Testis (tissue), 3 donors: ENCODE measurements around the gene NDUFAF5. TPM values are rescaled to one million over a fixed set of nuclear protein-coding genes. Genes with fewer than 3 reads are reported as not detected.

Experiments
- DNase-seq: peaks from one replicate; pipeline ENCODE4 v3.0.0-alpha.2; 2019
- H3K27ac ChIP-seq, 2 donors: fragments of 200-600 bp; sonication (generic); one replicate each; pipeline ENCODE4 v1.5.1; 2019
- H3K27me3 ChIP-seq: fragments of 200-600 bp; sonication (generic); one replicate; pipeline ENCODE4 v1.5.1; 2019
- H3K36me3 ChIP-seq: fragments of 200-600 bp; sonication (generic); one replicate; pipeline ENCODE4 v1.5.1; 2017; ENCODE audit warnings: low read depth; ENCODE audit errors: missing control alignments
- H3K4me1 ChIP-seq: fragments of 200-600 bp; sonication (generic); one replicate; pipeline ENCODE4 v1.5.1; 2019
- H3K4me3 ChIP-seq, 2 donors: fragments of 200-600 bp; sonication (generic); one replicate each; pipeline ENCODE4 v1.5.1; 2017 to 2019
- H3K9me3 ChIP-seq: fragments of 200-600 bp; sonication (generic); one replicate; pipeline ENCODE4 v1.5.1; 2017
- POLR2A ChIP-seq: fragments of 450-650 bp; IDR thresholded peaks from one replicate; pipeline ENCODE4 v1.6.1; 2017; ENCODE audit warnings: antibody characterized with exemption, mild to moderate bottlenecking, moderate library complexity
- WGBS, 2 donors: methylation state at CpG; one replicate each; pipeline ENCODE4 v1.1.5; 2018; 5-methylcytosine and 5-hydroxymethylcytosine counted together
- intact Hi-C: fragments of 100-400 bp; cut with DNase I; formaldehyde crosslinking; loops from one replicate; pipeline ENCODE4 v1.15.1; 2023; ENCODE audit warnings: low total_unique reads
- polyA plus RNA-seq: library from polyadenylated mRNA; stranded (reverse); fragments of 350-450 nt; fragmentation: Illumina TruSeq; extraction: RNeasy Lipid Tissue Mini Kit (QIAGEN cat#74804); gene quantifications from one replicate; pipeline ENCODE4 v1.2.3, GENCODE V29; 2014; ENCODE audit warnings: low read depth, low replicate concordance; ENCODE audit not compliant: insufficient read depth
- total RNA-seq, 2 donors: library from RNA; depleted of rRNA; stranded (reverse); fragments of >200 nt; gene quantifications; one replicate each; pipeline ENCODE4 v1.2.3, GENCODE V29; 2016
- TF ChIP-seq, protein P1 (sequence below), 3 experiments: fragments of 450-650 bp in 2 of 3; fragments of 200-600 bp in 1 of 3; sonication (generic) in 1 of 3; IDR thresholded peaks; one replicate each; pipeline ENCODE4 v1.5.1; 2016 to 2019; ENCODE audit warnings: antibody characterized with exemption in 3 of 3, mild to moderate bottlenecking in 2 of 3, moderate library complexity in 1 of 3

NDUFAF5 gene
- total and polyA plus RNA-seq, 3 donors from 2014 or later: 32.9 to 50.5 (median 36.4) TPM

DNA sequence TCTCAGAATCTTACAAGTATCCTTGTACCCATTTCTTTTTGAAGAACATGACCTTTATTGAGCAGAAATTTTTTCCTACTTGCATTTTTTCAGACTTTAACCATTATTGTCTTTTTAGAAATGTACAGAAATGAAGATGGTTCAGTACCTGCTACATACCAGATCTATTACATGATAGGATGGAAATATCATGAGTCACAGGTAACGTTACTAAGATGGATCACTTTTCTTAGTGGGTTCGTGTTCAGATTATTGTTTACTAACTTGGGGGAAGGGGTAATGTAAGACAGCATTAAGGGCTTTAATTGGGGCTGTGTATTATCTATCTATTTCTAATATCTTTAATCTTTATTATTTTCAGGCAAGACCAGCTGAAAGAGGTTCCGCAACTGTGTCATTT lies 31.9 kb downstream of the NDUFAF5 start:
- Histone ChIP-seq H3K36me3 (no peaks in the 10 kb centered on the region), H3K9me3 (no peaks in the 10 kb centered on the region), H3K27me3 (no peaks in the 10 kb centered on the region), H3K27ac (no peak overlapping the region), H3K4me1 (no peaks in the 10 kb centered on the region), H3K4me3 (no peak overlapping the region)
- intact Hi-C loops: no loop called here
- TF ChIP-seq POLR2A: no peak
- TF ChIP-seq, protein P1, sequence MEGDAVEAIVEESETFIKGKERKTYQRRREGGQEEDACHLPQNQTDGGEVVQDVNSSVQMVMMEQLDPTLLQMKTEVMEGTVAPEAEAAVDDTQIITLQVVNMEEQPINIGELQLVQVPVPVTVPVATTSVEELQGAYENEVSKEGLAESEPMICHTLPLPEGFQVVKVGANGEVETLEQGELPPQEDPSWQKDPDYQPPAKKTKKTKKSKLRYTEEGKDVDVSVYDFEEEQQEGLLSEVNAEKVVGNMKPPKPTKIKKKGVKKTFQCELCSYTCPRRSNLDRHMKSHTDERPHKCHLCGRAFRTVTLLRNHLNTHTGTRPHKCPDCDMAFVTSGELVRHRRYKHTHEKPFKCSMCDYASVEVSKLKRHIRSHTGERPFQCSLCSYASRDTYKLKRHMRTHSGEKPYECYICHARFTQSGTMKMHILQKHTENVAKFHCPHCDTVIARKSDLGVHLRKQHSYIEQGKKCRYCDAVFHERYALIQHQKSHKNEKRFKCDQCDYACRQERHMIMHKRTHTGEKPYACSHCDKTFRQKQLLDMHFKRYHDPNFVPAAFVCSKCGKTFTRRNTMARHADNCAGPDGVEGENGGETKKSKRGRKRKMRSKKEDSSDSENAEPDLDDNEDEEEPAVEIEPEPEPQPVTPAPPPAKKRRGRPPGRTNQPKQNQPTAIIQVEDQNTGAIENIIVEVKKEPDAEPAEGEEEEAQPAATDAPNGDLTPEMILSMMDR (IDR thresholded peaks at IDR 0.05): no peak
- WGBS, 2 donors: 84% methylated on average over 3 of the region's 3 CpGs
- no peak for DNase-seq

DNA sequence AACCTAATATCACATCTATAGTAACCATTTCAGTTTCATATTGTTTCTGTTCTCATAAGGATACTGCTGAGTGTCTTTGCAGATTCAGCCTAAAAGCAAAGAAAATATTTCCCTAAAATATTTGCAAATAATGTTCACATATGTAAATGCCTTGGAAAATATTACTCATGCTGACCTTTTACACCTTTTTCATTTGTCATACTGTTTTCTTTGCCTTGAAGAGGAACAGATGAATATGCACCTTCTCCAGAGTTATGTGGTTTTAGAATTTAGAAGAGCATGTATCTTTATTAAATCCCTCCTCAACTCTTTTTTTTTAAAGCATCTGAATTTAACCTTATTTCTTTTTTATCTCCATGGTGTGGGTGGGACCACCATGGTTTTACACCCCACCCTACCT lies 32.5 kb downstream of the NDUFAF5 start:
- Histone ChIP-seq H3K9me3 (no peaks in the 10 kb centered on the region), H3K27ac (peak overlapping the region in 1 of 2 donors; percentile 47), H3K27me3 (no peaks in the 10 kb centered on the region), H3K4me1 (no peaks in the 10 kb centered on the region), H3K4me3 (no peak overlapping the region), H3K36me3 (no peaks in the 10 kb centered on the region)
- intact Hi-C loops: no loop called here
- TF ChIP-seq, protein P1 (IDR thresholded peaks at IDR 0.05): no peak
- TF ChIP-seq POLR2A: no peak
- DNase-seq: no peak

DNA sequence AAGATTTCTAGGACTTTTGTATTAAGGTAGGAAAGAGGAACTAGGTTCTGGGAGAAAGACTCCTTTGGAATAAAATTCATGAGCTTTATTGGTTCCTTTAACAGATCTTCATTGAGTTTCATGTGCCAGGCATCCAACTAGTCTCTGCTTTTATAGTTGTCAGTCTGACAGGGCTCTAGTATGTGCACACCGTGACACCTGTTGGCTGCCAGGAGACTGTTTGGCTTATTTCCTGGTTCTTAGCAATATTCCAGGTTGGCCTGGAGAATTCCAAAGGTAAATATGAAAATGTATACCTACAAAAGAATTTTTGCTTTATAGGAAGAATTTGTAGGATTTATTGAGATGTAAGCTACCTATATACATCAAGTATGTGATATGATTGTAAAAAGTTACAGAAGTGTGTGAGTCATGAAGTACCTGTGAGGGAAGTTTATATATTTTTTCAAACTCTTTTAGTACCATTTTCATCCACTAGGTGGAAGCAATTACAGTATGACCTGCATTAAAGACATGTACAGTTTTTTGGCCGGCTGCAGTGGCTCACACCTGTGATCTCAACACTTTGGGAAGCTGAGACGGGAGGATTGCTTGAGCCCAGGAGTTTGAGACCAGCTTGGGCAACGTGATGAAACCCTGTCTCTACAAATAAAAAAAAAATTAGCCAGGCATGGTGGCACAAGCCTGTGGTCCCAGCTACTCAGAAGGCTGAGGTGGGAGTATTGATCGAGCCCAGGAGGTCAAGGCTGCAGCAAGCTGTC lies 35.2 kb downstream of the NDUFAF5 start:
- intact Hi-C loops: loop anchor here (5.0 kb wide), 1 partner anchor 232 kb away; no protein-coding TSS in a partner anchor
- no peak for TF ChIP-seq POLR2A
- TF ChIP-seq, protein P1 (IDR thresholded peaks at IDR 0.05): peak; percentile 44 to 83 (median 67)
- no peaks in the 10 kb centered on the region for H3K27me3 ChIP-seq
- DNase-seq: peak; percentile 40
- H3K4me3 ChIP-seq: no peak overlapping the region
- H3K9me3 ChIP-seq: no peaks in the 10 kb centered on the region
- H3K4me1 ChIP-seq: no peaks in the 10 kb centered on the region
- WGBS, 2 donors: 36 to 52% methylated on average over 5 of the region's 5 CpGs
- no peak overlapping the region for H3K27ac ChIP-seq
- no peaks in the 10 kb centered on the region for H3K36me3 ChIP-seq

DNA sequence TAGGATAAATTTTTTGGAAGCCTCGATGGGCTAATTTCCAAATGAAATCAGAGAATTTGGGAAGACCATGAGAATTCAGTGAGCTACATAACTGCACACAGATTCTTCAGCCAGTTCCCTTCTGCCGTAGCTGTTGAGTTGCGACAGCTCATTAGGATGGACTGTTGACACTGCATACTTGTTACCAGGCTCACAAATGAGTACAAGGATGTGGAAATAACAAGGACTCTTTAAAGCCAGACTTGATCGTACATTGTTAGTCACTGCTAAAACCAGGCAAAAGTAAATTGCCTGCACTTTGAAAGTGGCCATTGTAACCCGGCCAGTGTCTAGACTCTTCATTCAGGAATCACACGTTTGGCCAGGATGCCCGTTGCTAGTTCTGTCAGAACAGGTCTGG lies 37.0 kb downstream of the NDUFAF5 start:
- Histone ChIP-seq H3K27ac (no peak overlapping the region), H3K4me3 (no peak overlapping the region), H3K9me3 (no peaks in the 10 kb centered on the region), H3K27me3 (no peaks in the 10 kb centered on the region), H3K4me1 (no peaks in the 10 kb centered on the region), H3K36me3 (no peaks in the 10 kb centered on the region)
- WGBS, 2 donors: 79 to 91% methylated on average over 7 of the region's 7 CpGs
- DNase-seq: no peak
- intact Hi-C loops: loop anchor here (5.0 kb wide), 1 partner anchor 230 kb away; no protein-coding TSS in a partner anchor
- no peak for TF ChIP-seq POLR2A
- TF ChIP-seq, protein P1 (IDR thresholded peaks at IDR 0.05): no peak

DNA sequence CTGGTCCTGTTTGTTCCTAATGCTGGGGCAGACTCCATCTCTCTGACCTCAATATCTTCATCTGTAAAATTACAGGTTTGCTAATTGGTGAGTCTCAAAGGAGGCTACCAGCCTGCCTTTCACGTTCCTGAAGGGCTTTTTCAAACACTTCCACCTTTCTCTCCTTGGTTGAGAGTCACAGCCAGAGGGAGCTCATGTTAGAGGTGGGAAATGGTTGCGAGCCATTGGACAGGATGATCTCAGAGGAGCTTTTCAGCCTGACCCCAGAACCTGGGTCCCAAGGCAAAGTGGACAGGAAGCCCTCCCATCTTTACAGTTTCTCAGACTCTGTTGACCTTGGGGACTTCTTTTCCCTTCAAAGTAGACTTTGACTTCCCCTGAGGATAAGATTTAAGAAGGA lies 37.6 kb downstream of the NDUFAF5 start:
- WGBS, 2 donors: 70 to 87% methylated on average over 2 of the region's 2 CpGs
- DNase-seq: no peak
- no peaks in the 10 kb centered on the region for H3K27me3 ChIP-seq
- H3K4me3 ChIP-seq: no peak overlapping the region
- no peak overlapping the region for H3K27ac ChIP-seq
- no peaks in the 10 kb centered on the region for H3K9me3 ChIP-seq
- TF ChIP-seq POLR2A: no peak
- TF ChIP-seq, protein P1 (IDR thresholded peaks at IDR 0.05): no peak
- intact Hi-C loops: loop anchor here (5.0 kb wide), 1 partner anchor 230 kb away; no protein-coding TSS in a partner anchor
- no peaks in the 10 kb centered on the region for H3K4me1 ChIP-seq
- no peaks in the 10 kb centered on the region for H3K36me3 ChIP-seq
